ENCODE data around the gene NECTIN1. TPM values are rescaled to one million over a fixed set of nuclear protein-coding genes. Genes with fewer than 3 reads are reported as not detected.

Gene NECTIN1
- total RNA-seq, 1 experiment from 2014 or later = 1.1 TPM

GRCh38 chr11:119739021-119739703 is 10.2 kb upstream of the NECTIN1 start:
- in situ Hi-C loops (cut with HindIII; ENCODE audit: low pct_unique_long_range_greater_than_20kb, low sequenced_read_pairs) = no loop called here
- no peak for DNase-seq (ENCODE audit: low read depth)

- no peak for DNase-seq (ENCODE audit: low read depth)
- in situ Hi-C loops (cut with HindIII; ENCODE audit: low pct_unique_long_range_greater_than_20kb, low sequenced_read_pairs) = no loop called here
Observed at GRCh38 chr11:119738059-119738439, 9.0 kb upstream of the NECTIN1 start.

GRCh38 chr11:119737366-119738058 is 8.5 kb upstream of the NECTIN1 start:
- no peak for DNase-seq (ENCODE audit: low read depth)
- in situ Hi-C loops (cut with HindIII; ENCODE audit: low pct_unique_long_range_greater_than_20kb, low sequenced_read_pairs) = no loop called here

- in situ Hi-C loops (cut with HindIII; ENCODE audit: low pct_unique_long_range_greater_than_20kb, low sequenced_read_pairs) = no loop called here
- DNase-seq (ENCODE audit: low read depth) = no peak
Observed at GRCh38 chr11:119734788-119735187, 5.8 kb upstream of the NECTIN1 start.

- no peak for DNase-seq (ENCODE audit: low read depth)
- in situ Hi-C loops (cut with HindIII; ENCODE audit: low pct_unique_long_range_greater_than_20kb, low sequenced_read_pairs) = no loop called here
Observed at GRCh38 chr11:119730789-119731386, 1.9 kb upstream of the NECTIN1 start.

GRCh38 chr11:119729951-119730613 is 1.1 kb upstream of the NECTIN1 start:
- DNase-seq (ENCODE audit: low read depth) = no peak
- in situ Hi-C loops (cut with HindIII; ENCODE audit: low pct_unique_long_range_greater_than_20kb, low sequenced_read_pairs) = no loop called here

- DNase-seq (ENCODE audit: low read depth) = no peak
- in situ Hi-C loops (cut with HindIII; ENCODE audit: low pct_unique_long_range_greater_than_20kb, low sequenced_read_pairs) = no loop called here
Observed at GRCh38 chr11:119729581-119729927, 554 bp upstream of the NECTIN1 start.

- in situ Hi-C loops (cut with HindIII; ENCODE audit: low pct_unique_long_range_greater_than_20kb, low sequenced_read_pairs) = no loop called here
- no peak for DNase-seq (ENCODE audit: low read depth)
Observed at GRCh38 chr11:119728211-119728626, 781 bp downstream of the NECTIN1 start.

GRCh38 chr11:119727523-119728151 is 1.4 kb downstream of the NECTIN1 start:
- in situ Hi-C loops (cut with HindIII; ENCODE audit: low pct_unique_long_range_greater_than_20kb, low sequenced_read_pairs) = no loop called here
- DNase-seq (ENCODE audit: low read depth) = no peak

GRCh38 chr11:119726585-119727522 is 2.1 kb downstream of the NECTIN1 start:
- in situ Hi-C loops (cut with HindIII; ENCODE audit: low pct_unique_long_range_greater_than_20kb, low sequenced_read_pairs) = no loop called here
- no peak for DNase-seq (ENCODE audit: low read depth)

- DNase-seq (ENCODE audit: low read depth) = no peak
- in situ Hi-C loops (cut with HindIII; ENCODE audit: low pct_unique_long_range_greater_than_20kb, low sequenced_read_pairs) = no loop called here
Observed at GRCh38 chr11:119726150-119726553, 2.8 kb downstream of the NECTIN1 start.

GRCh38 chr11:119724956-119725355 is 4.0 kb downstream of the NECTIN1 start:
- in situ Hi-C loops (cut with HindIII; ENCODE audit: low pct_unique_long_range_greater_than_20kb, low sequenced_read_pairs) = no loop called here

GRCh38 chr11:119723952-119724325 is 5.1 kb downstream of the NECTIN1 start:
- in situ Hi-C loops (cut with HindIII; ENCODE audit: low pct_unique_long_range_greater_than_20kb, low sequenced_read_pairs) = no loop called here
- no peak for DNase-seq (ENCODE audit: low read depth)

More at GRCh38 chr11:119724956-119725355, 4.0 kb downstream of the NECTIN1 start:
- no peak for DNase-seq (ENCODE audit: low read depth)

GRCh38 chr11:119723243-119723951 is 5.6 kb downstream of the NECTIN1 start:
- no peak for DNase-seq (ENCODE audit: low read depth)
- in situ Hi-C loops (cut with HindIII; ENCODE audit: low pct_unique_long_range_greater_than_20kb, low sequenced_read_pairs) = no loop called here

- in situ Hi-C loops (cut with HindIII; ENCODE audit: low pct_unique_long_range_greater_than_20kb, low sequenced_read_pairs) = no loop called here
Observed at GRCh38 chr11:119722281-119722794, 6.7 kb downstream of the NECTIN1 start.

GRCh38 chr11:119721129-119722120 is 7.6 kb downstream of the NECTIN1 start:
- DNase-seq (ENCODE audit: low read depth) = no peak
- in situ Hi-C loops (cut with HindIII; ENCODE audit: low pct_unique_long_range_greater_than_20kb, low sequenced_read_pairs) = no loop called here

More at GRCh38 chr11:119722281-119722794, 6.7 kb downstream of the NECTIN1 start:
- DNase-seq (ENCODE audit: low read depth) = no peak

Data from Caki2 (cell line).